Fibroblast of mammary gland (primary cell): Measurements from ENCODE around the gene NPTXR.

Source experiments
- DNase-seq: peaks from one replicate; pipeline ENCODE4 v3.0.0-alpha.2; 2010; ENCODE audit warnings: low read depth
- H3K4me3 ChIP-seq: 2 replicates; pipeline ENCODE4 v1.5.1; 2011; ENCODE audit warnings: low read depth, mild to moderate bottlenecking, low read length, moderate library complexity; ENCODE audit not compliant: control insufficient read depth
- CTCF ChIP-seq: conservative IDR thresholded peaks from 2 replicates; pipeline ENCODE4 v1.5.1; 2011; ENCODE audit warnings: low read depth, low read length, inconsistent platforms; ENCODE audit not compliant: control insufficient read depth, insufficient read depth

The NPTXR gene

GRCh38 chr22:38865201-38866023, 21.6 kb upstream of the NPTXR start:
- TF ChIP-seq CTCF: no peak
- DNase-seq: no peak
- no peak overlapping the region for H3K4me3 ChIP-seq

- H3K4me3 ChIP-seq: no peak overlapping the region
- TF ChIP-seq CTCF: no peak
- peak; percentile 34 for DNase-seq
Observed at GRCh38 chr22:38864361-38865191, 20.7 kb upstream of the NPTXR start.

GRCh38 chr22:38863531-38864131, 19.8 kb upstream of the NPTXR start:
- H3K4me3 ChIP-seq: no peak overlapping the region
- no peak for TF ChIP-seq CTCF
- DNase-seq: no peak

- DNase-seq: peak; percentile 37
- no peak for TF ChIP-seq CTCF
- no peak overlapping the region for H3K4me3 ChIP-seq
Observed at GRCh38 chr22:38862375-38863329, 18.8 kb upstream of the NPTXR start.

GRCh38 chr22:38861927-38862326, 18.1 kb upstream of the NPTXR start:
- no peak for TF ChIP-seq CTCF
- no peak overlapping the region for H3K4me3 ChIP-seq
- no peak for DNase-seq
